Limb (tissue), 2 donors: ENCODE measurements around the gene PRODH2.
"Not testable (repeated sequence)": the region's sequence is repeated elsewhere in the genome, so short reads cannot be mapped to it uniquely, and the experiment has no call there.

Experiments
- DNase-seq, 2 donors: peaks; one replicate each; pipeline ENCODE4 v3.0.0-alpha.2; 2016; ENCODE audit errors: extremely low spot score in 2 of 2

The PRODH2 gene

DNA sequence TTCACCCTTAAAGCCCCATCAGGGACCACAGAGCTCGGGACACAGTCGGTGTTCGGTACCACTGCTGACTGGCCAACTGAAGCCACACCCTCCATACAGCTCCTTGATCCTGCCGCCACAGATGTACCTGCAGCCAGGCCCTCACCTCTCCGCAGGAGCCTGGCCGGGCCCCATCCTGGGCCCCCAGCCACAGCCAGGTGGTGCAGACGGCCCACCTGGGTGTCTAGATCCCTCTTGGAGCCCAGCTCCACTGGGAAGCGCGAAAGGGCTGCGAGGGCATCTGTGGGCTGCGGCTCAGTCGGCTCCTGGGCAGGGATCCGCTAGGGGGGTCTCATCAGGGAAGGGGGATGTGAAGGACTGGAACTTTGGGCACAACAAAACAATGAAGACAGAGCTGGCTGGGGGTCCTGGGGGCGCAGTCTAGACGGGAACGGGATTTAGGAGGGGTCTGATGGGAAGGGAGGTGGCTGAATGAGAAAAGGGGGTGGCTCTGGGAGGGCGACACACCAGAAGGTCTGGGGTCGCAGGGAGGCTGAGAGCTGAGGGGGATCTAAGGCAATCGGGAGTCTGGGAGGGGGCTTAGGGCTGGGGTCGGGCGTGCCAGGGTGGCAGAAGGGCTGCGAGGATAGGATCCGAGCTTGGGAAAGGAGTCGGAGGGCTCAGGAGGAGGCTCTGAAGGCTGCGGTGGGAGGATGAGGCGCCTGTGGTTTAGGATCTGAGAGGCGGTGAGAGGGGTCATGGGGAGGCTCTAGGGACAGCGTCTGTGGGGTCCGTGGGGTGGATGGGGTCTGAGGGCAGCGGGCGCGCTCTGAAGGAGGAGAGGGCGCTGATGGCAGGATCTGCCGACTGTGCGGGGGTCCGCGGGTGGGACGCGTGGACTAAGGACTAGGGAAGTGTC lies 15.8 kb downstream of the PRODH2 start:
- DNase-seq, result no peak

DNA sequence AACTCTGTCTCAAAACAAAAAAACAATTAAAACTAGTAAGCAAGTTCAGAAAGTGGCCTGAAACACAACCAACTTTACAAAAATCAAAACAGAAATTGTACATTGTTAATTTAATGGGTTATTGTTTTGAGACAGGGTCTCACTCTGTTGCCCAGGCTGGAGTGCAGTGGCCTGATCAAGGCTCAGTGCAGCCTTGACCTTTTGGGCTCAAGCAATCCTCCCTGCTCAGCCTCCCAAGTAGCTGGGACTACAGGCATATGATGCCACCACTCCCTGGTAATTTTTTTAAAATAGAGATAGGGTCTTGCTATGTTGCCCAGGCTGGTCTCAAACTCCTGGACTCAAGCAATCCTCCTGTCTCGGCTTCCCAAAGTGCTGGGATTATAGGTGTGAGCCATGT lies 17.1 kb downstream of the PRODH2 start:
- not testable (repeated sequence) for DNase-seq

DNA sequence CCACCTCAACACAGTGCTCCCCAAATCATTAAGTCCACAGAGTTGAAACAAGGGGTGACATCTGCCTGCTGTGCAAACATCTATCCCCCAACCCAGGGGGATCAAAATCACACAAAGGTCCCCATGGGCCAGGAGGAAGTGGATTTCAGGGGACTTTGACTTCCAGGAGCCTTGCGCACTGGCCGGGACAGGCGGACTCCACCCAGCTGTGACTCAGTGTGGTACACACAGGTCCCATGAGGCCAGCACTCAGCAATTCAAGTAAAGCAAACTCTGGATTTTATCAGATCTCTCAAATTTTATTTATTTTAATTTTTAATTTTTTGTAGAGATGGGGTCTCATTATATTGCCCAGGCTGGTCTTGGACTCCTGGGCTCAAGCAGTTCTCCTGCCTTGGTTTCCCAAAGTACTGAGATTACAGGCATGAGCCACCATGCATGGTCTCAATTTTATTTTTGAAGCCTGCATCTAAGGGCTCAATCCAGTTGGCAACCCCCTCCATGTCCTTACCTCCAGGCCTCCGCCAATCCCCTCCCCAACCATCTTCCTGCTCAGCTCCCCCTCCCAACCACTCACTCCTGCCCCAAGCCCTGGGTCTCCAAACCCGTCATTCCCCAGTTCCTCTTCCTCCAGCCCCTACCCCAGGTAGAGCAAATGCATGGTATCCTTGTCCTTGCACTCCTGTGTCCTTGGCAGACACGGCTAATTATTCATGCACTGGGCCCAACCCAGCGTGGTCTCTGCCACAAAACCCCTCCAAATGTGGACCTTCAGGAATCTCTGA lies 19.1 kb downstream of the PRODH2 start:
- no peak for DNase-seq

DNA sequence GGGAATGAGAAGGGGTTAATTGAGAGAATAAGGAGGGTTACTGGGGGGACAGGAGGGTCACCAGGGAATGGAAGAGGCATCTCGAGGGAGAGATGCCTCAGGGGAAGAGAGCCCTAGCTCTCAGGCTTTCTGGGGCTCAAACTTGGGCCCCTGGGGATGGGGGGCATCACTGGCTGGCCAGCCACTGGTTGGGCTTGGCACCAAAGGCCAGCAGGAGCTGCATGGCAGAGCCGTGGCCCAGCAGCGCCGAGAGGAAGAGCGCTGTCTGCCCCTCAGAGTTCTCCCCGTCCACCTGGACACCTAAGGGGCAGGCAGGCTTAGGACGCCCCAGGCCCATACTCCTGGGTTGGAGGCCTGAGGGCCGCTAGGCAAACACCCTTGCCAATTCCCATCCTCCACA lies 19.8 kb downstream of the PRODH2 start:
- no peak for DNase-seq

DNA sequence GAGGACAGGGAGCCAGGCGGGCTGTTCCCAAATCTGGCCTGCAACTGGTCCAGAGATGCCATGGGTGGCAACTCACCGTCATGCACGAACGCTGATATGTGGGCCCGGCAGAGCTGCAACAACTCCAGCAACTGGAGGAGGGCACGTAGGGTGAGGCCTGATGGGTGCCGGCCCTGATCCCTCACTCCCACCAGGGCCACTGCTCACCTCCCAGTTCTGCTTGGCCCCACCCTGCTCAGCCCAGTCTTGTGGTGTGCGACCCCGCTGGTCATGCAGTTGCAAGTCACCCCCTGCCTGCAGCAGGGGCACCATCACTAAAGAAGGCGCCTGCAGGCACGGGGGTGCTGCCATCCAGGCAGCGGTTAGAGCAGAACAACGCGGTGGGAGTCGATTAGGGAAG lies 20.3 kb downstream of the PRODH2 start:
- no peak for DNase-seq

DNA sequence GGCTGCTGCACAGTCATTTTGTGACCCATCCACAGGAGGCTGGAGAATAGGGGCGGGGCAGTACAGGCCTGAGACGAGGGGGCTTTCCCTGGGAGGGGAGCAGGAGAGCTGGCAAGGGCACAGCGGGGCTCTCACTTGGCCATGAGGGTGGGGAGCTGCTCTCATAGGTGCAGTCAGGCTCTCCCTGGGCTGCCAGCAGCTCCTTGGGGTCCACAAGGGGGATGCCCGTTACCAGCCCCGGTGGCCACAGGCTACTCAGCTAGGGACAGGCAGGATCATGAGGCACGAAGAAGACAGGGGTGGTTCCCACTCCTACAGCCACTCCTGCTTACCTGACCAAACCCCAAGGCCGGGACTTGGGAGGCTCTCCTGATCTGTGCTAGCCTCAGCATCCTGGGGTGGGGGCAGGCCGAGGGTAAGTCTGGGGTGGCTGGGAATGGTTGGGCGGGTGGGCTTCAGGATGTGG lies 20.8 kb downstream of the PRODH2 start:
- DNase-seq, result no peak

DNA sequence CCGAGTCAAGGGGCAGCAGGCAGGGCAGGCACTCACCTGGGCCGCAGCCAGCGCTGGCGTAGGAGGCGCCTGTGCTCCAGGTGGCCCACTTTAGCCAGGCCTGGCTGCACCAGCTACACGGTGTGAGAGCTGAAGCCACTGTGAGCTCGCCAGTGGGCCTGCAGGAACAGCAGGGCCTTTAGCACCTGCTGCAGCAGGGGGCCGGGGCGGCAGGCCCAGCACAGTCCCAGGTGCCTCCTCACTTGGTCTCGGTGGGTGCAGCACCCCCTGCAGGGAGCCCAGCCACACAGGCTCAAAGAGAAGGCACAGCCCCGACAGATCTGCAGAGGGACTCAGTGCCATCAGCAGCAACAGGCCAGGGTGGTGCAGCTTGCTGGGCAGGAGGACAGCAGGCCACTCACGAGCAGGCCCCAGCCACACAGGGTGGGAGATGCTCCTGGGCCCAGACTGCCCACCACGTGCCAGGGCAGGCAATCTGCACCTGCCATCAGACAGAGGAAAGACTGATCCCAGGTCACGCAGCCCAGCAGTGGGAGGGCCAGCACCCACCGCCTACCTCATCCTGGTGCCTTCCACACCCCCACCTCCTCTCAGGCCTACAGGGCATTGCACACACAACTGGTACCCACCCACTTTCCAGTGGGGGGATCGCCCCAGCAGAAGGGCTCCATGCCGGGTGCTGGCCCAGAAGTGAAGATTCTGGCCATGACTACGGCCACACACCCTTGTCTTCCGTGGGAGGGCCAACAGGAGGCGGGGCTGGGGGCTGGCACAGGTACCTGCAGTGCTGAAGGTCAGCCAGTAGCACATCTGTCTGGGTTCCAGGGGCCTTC lies 21.4 kb downstream of the PRODH2 start:
- no peak for DNase-seq

DNA sequence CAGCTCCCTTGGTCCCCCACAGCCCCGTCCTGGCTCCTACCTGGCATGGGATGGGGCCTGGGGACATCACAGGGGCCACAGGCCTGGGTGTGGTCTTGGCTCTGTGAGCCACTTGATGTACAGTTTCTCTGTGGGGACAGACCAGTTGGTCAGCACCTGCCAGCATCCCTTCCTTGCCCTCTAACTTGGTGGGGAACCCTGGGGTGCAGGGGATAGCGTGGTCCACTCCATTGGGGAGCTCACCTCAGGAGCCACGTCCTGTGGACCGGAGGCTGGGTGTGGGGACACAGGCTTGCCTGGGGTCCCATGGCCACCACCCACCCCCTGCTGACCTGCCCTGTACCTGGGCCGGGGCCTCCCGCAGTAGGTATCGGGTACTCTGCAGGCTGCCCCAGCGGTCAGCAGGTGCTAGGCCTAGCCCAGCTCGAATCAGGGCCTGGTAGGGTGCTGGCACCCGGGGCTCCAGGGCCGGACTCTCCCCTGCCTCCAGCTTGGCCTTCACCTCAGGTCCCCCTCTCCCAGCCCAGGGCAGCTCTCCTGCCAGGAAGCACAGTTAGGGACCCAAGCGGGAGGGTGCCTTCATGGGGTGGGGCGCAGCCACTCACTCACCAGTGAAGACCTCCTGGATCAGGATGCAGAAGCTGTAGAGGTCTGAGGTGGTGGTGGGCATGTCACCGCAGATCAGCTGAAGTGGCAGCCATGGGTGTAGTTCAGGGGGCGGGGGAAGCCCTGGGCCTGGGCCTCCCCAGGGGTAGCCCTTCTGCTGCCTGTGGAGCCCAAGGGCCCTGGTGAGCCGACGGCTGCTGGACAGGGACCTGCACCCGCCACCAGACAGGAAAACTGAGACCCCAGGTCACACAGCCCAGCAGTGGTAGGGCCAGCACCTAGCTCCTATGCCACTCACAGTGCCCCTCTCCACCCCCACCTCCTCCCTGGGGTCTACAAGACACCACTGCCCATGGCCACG lies 22.4 kb downstream of the PRODH2 start:
- DNase-seq, result no peak

DNA sequence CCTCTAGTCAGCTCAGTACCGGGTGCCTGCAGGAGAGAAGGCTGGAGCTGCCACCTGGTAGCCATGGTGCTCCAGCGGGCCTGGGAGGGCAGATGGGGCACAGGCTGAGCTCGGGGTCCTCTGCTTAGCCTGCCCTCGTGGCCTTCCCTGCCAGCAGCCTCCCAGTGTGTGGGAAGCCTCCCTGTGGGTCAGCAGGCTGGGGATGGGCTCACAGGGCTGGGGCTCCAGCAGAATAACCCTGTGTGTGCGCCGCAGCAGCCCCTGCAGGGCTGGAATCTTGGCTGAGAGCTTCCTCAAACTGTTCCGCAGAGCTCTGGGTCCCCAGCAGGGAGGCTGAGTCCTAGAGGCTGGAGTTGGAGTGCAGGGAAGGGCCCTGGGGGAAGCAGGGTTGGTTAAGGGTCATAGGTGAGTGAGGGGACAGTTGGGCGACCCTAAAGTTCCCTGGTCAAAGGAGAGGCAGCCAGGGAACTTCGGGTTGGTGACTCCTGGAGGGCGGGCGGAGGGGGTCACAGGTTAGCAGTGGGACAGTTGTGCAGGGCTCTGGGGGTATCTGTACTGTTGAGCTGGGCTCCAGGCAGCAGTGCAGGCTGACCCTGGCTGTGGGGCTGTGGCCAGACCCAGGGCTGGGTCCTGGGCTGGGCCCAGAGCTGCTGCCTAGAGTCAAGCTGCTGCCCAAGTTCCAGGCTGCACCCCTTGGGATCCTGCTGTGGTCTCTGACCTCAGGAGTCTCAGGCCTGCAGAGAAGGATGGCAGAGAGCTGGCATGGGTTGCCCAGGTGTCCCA lies 23.3 kb downstream of the PRODH2 start:
- no peak for DNase-seq

DNA sequence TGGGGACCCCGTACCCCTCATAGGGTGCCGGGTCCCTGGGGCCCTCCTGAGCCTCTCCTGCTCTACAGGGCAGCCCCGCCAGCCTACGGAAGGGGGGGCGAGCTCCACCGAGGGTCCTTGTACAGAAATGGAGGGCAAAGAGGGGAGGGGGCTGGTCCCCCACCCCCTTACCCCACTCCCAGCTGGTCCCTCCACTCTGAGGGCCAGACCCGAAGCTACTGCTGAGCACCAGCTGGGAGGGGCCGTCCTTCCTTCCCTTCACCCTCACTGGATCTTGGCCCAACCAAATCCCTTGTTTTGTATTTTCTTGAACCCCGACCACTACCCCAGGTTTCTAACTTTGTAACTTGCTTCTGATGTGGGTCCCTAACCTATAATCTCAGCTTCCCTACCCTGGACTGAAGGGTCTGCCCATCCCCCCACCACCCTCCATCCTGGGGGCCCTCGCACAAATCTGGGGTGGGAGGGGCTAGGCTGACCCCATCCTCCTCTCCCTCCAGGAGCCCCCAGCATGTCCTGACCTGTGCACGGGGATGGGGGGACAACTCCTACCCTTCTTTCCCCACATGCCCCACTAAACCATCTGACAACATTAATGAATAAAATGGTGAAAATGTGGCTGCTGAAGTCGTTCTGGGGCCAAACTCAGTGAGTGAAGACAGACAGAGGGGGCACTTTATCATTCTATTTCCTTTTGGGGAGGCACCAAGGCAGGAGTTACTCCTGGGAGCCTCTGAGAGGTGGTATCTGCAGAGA lies 24.3 kb downstream of the PRODH2 start:
- DNase-seq, result no peak

DNA sequence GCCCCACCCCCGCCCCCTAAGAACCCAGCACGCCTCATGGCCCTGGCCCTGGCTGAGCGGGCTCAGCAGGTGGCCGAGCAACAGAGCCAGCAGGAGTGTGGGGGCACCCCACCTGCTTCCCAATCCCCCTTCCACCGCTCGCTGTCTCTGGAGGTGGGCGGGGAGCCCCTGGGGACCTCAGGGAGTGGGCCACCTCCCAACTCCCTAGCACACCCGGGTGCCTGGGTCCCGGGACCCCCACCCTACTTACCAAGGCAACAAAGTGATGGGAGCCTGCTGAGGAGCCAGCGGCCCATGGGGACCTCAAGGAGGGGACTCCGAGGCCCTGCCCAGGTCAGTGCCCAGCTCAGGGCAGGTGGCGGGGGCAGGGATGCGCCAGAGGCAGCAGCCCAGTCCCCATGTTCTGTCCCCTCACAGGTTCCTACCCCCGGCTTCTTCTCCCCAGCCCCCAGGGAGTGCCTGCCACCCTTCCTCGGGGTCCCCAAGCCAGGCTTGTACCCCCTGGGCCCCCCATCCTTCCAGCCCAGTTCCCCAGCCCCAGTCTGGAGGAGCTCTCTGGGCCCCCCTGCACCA lies 25.3 kb downstream of the PRODH2 start:
- DNase-seq, result no peak

DNA sequence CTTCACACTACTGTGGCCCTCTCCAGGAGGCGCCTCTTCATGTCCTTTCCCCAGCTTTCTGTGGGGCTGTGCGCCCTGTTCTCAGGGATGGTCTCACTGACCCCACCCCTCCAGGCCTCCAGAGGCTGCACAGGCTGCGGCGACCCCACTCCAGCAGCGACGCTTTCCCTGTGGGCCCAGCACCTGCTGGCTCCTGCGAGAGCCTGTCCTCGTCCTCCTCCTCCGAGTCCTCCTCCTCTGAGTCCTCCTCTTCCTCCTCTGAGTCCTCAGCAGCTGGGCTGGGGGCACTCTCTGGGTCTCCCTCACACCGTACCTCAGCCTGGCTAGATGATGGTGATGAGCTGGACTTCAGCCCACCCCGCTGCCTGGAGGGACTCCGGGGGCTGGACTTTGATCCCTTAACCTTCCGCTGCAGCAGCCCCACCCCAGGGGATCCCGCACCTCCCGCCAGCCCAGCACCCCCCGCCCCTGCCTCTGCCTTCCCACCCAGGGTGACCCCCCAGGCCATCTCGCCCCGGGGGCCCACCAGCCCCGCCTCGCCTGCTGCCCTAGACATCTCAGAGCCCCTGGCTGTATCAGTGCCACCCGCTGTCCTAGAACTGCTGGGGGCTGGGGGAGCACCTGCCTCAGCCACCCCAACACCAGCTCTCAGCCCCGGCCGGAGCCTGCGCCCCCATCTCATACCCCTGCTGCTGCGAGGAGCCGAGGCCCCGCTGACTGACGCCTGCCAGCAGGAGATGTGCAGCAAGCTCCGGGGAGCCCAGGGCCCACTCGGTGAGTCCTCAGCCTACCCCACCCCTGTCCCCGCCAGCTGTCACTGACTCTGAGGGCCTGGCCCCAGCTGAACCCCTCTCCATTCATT lies 26.1 kb downstream of the PRODH2 start:
- no peak for DNase-seq

DNA sequence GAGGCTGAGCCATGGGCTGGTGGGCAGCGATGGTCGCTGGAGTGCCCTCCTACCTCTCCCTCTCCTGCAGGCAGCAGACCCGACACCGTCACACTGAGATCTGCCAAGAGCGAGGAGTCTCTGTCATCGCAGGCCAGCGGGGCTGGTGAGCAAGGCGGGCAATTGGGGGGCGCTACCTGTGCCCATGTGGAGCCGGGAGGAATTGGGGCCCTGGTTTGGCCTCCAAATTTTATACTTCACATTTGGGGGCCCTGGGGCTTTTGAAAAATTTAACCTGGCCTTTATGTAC lies 27.4 kb downstream of the PRODH2 start:
- no peak for DNase-seq

DNA sequence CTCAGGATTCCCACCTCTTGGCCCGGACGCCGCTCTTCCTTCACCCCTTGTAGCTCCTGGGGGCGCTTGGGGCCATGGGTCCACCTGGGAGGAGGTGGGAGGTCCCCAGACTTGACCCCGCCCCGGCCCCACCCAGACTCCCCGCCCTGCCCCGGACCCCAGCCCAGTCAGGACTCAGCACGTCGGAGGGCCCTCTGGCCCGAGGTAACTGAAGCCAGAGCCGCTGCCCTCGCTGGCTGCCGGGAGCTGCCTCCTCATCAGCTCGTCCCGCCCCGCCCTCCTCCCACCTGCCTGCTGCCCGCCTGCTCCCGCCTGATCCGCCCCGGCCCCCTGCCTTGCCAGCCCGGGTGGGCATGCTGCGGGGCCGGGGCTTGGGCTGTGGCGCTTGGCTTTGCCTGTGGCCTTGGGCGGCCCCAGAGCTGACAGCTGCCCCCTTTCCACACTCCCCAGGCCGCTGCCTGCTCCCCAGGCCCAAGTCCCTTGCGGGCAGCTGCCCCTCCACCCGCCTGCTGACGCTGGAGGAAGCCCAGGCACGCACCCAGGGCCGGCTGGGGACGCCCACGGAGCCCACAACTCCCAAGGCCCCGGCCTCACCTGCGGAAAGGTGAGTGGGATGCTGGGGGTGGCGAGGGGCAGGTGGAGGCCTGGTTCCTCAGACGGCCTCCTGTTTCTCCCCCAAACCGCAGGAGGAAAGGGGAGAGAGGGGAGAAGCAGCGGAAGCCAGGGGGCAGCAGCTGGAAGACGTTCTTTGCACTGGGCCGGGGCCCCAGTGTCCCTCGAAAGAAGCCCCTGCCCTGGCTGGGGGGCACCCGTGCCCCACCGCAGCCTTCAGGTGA lies 27.9 kb downstream of the PRODH2 start:
- DNase-seq, result no peak

DNA sequence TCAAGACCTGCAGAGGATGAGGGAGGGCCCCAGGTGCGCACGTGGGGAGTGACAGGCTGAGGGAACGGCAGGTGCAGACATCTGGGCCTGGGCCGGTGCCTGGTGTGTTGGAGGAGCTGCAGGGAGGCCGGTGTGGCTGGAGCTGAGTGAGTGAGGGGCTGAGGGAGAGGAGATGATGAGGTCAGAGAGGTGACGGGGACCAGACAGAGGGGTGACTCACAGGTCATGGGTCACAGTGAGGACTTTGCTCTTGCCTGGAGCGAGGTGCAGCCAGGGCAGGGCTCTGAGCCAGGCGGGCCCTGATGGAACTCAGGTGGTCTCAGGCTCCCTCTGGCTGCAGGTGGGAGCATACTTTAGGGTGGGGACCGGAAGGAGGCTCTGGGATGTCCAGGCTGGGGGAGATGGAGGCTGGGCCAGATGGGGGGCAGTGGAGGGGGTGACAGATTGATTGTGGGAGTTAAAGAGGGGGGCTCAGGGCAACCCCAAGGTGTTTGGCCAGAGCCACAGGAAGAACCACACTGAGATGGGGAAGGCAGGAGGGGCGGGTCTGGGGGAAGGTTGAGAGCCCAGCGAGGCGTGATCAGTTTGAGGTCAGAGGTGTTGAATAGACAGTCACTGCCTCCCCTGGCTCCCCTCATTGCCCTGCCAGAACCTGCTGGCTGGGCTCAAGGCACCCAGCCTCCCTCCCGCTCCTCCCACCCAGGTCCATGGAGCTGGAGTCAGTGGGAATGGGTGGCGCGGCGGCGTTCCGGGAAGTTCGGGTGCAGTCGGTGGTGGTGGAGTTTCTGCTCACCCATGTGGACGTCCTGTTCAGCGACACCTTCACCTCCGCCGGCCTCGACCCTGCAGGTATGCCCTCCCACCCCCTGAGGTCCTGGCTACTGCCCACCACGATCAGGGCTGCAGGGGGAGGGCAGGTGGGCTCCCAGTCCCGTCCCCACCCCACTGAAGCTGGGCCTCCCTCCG lies 28.9 kb downstream of the PRODH2 start:
- no peak for DNase-seq

DNA sequence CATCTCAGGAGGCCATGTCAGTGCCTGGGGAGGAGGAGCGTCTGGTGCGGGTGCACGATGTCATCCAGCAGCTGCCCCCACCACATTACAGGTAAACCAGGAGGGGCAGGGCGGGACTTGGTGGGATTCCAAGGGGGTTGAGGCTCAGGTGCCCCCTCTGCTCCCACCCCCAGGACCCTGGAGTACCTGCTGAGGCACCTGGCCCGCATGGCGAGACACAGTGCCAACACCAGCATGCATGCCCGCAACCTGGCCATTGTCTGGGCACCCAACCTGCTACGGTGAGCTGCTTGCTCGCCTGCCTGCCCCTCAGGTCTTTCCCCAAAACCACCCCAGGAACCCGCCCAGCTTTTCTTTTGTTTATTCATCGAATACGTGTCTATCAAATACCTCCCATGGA lies 30.1 kb downstream of the PRODH2 start:
- DNase-seq, result no peak
